ENCODE measurements around the gene B4GALNT4.
"Not testable (repeated sequence)": the region's sequence is repeated elsewhere in the genome, so short reads cannot be mapped to it uniquely, and the experiment has no call there.

B4GALNT4 gene

DNA sequence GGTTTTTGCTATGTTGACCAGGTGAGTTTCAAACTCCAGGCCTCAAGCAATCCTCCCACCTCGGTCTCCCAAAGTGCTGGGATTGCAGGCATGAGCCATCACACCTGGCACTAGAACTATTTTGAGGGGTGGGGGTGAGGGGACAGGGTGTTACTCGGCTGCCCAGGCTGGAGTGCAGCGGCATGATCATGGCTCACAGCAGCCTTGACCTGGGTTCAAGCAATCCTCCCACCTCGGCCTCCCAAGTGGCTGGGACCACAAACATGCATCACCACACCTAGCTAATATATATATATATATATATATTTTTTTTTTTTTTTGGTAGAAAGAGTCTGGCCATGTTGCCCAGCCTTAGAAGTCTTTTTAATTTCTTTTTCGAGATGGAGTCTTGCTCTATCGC lies 31.6 kb upstream of the B4GALNT4 start:
- Histone ChIP-seq H3K9ac (ENCODE audit: low read depth, low read length) (no peak overlapping the region), H3K4me3 (ENCODE audit: low read length) (no peak overlapping the region), H3K27me3 (ENCODE audit: insufficient read depth, low read length) (no peaks in the 10 kb centered on the region), H3K9me3 (ENCODE audit: insufficient read depth, low read depth, low read length) (peaks cover 5% of the 10 kb centered on the region), H3K4me1 (ENCODE audit: insufficient read depth, low read length) (peaks cover 37% of the 10 kb centered on the region), H3K36me3 (ENCODE audit: insufficient read depth, low read depth, low read length) (no peaks in the 10 kb centered on the region), H3K27ac (ENCODE audit: low read length) (no peak overlapping the region)

DNA sequence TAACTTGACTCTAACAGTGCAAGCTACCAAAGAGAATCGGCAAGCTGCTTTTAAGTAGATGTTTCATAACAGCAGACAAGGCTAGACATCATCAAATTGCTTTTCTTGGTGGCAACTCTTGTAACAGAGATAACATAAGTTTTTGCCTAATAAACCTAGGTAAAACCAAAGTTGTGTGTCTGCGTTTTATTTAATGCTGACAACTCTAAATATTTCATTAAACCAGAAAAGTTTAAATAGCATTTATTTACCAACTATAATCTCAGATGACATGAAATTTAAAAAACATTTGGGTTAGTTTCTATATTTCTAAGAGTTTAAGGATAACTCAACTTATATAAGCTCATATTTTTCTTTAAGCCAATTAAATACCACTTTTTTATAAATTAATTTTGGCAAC lies 29.3 kb upstream of the B4GALNT4 start:
- Histone ChIP-seq H3K4me3 (ENCODE audit: low read length) (peak overlapping the region; percentile 3; the same call in 1 of the 2 replicates), H3K36me3 (ENCODE audit: insufficient read depth, low read depth, low read length) (no peaks in the 10 kb centered on the region), H3K27me3 (ENCODE audit: insufficient read depth, low read length) (no peaks in the 10 kb centered on the region), H3K27ac (ENCODE audit: low read length) (peak overlapping the region; percentile 19), H3K4me1 (ENCODE audit: insufficient read depth, low read length) (peaks cover 30% of the 10 kb centered on the region), H3K9ac (ENCODE audit: low read depth, low read length) (peak overlapping the region; percentile 29; the same call in 1 of the 2 replicates), H3K9me3 (ENCODE audit: insufficient read depth, low read depth, low read length) (no peaks in the 10 kb centered on the region)

DNA sequence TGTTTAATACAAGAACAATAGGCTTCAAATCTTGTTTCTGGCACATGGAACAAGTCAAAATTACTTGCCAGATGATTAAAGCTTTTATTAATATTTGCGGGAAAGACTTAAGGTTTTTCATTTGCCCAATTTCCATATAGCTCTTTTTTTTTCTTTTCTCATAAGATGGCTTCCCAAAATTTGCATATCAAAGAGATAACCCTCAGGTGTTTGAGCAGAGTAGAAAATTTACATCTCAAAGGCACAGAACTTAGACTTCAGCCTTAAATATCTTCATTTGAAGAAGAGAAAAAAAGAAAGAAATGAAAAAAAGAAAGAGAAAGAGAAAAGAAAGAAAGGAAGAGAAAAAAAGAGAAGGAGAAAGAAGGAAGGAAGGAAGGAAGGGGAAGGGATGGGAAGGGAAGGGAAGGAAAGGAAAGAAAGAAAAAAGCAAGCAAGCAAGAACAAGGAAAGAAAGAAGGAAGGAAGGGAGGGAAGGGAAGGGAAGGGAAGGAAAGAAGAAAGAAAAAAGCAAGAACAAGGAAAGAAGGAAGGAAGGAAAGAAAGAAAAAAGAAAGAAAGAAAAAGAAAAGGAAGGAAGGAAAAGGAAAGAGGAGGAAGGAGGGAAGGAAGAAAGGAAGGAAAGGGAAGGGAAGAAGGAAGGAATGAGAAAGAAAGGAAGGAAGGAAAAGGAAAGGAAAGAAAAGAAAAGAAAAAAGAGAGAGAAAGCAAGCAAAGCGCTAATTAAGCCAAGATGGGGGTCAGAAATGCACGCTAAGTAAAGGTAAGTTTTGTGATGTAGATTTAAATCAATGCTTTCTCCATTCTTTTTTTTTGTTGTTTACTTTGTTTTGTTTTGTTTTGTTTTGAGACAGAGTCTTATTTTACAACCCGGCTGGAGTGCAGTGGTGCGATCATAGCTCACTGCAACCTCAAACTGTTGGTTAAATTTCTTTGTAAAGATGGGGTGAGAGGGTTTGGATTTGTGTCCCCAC lies 28.5 kb upstream of the B4GALNT4 start:
- Histone ChIP-seq H3K4me1 (ENCODE audit: insufficient read depth, low read length) (peaks cover 26% of the 10 kb centered on the region), H3K27me3 (ENCODE audit: insufficient read depth, low read length) (no peaks in the 10 kb centered on the region), H3K36me3 (ENCODE audit: insufficient read depth, low read depth, low read length) (no peaks in the 10 kb centered on the region), H3K4me3 (ENCODE audit: low read length) (peak overlapping the region; percentile 3; the same call in 1 of the 2 replicates), H3K9ac (ENCODE audit: low read depth, low read length) (peak overlapping the region; percentile 29; the same call in 1 of the 2 replicates), H3K9me3 (ENCODE audit: insufficient read depth, low read depth, low read length) (no peaks in the 10 kb centered on the region), H3K27ac (ENCODE audit: low read length) (peak overlapping the region; percentile 19)

DNA sequence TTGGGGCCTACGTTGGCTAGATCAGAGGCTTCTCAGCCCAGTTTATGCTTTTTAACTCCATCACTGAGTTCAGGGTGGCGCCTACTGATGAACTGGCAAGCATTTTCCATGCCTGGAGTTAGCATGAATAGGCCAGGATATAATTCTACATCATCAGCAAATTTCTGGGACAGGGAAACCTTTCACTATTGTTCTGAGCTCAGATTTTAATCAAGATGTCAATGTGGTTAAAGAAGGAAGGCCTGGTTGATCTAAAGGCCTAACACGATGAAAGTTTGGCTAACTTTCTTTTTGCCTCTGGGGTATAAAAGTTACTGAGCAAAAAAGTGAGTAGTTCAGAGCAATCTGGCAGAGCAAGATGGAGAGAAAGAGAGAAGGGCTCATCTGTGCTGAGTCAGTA lies 27.0 kb upstream of the B4GALNT4 start:
- Histone ChIP-seq H3K4me3 (ENCODE audit: low read length) (no peak overlapping the region), H3K36me3 (ENCODE audit: insufficient read depth, low read depth, low read length) (no peaks in the 10 kb centered on the region), H3K9me3 (ENCODE audit: insufficient read depth, low read depth, low read length) (no peaks in the 10 kb centered on the region), H3K27ac (ENCODE audit: low read length) (no peak overlapping the region), H3K27me3 (ENCODE audit: insufficient read depth, low read length) (no peaks in the 10 kb centered on the region), H3K4me1 (ENCODE audit: insufficient read depth, low read length) (peaks cover 14% of the 10 kb centered on the region; the same call in 1 of the 2 replicates), H3K9ac (ENCODE audit: low read depth, low read length) (peak overlapping the region; percentile 45; the same call in 1 of the 2 replicates)

- Histone ChIP-seq H3K4me3 (ENCODE audit: low read length) (no peak overlapping the region), H3K9ac (ENCODE audit: low read depth, low read length) (no peak overlapping the region), H3K27me3 (ENCODE audit: insufficient read depth, low read length) (no peaks in the 10 kb centered on the region), H3K36me3 (ENCODE audit: insufficient read depth, low read depth, low read length) (no peaks in the 10 kb centered on the region), H3K9me3 (ENCODE audit: insufficient read depth, low read depth, low read length) (no peaks in the 10 kb centered on the region), H3K27ac (ENCODE audit: low read length) (no peak overlapping the region), H3K4me1 (ENCODE audit: insufficient read depth, low read length) (peaks cover 12% of the 10 kb centered on the region; the same call in 1 of the 2 replicates)
These were observed 24.3 kb upstream of the B4GALNT4 start for GRCh38 chr11:344836-345578.

- Histone ChIP-seq H3K9ac (ENCODE audit: low read depth, low read length) (no peak overlapping the region), H3K9me3 (ENCODE audit: insufficient read depth, low read depth, low read length) (no peaks in the 10 kb centered on the region), H3K27ac (ENCODE audit: low read length) (no peak overlapping the region), H3K4me3 (ENCODE audit: low read length) (no peak overlapping the region), H3K36me3 (ENCODE audit: insufficient read depth, low read depth, low read length) (no peaks in the 10 kb centered on the region), H3K4me1 (ENCODE audit: insufficient read depth, low read length) (no peaks in the 10 kb centered on the region; the same call in 1 of the 2 replicates), H3K27me3 (ENCODE audit: insufficient read depth, low read length) (0 out of 2 replicates have a peak, but pooled peaks cover 5% of the 10 kb centered on the region)
These were observed 22.8 kb upstream of the B4GALNT4 start for GRCh38 chr11:346529-346928.

- H3K4me3 ChIP-seq (ENCODE audit: low read length); H3K9ac ChIP-seq (ENCODE audit: low read depth, low read length); H3K36me3 ChIP-seq (ENCODE audit: insufficient read depth, low read depth, low read length); H3K9me3 ChIP-seq (ENCODE audit: insufficient read depth, low read depth, low read length); H3K27ac ChIP-seq (ENCODE audit: low read length); H3K4me1 ChIP-seq (ENCODE audit: insufficient read depth, low read length); H3K27me3 ChIP-seq (ENCODE audit: insufficient read depth, low read length): not testable (repeated sequence)
These were observed 19.9 kb upstream of the B4GALNT4 start for GRCh38 chr11:349270-349954.

GRCh38 chr11:350033-350722 lies 19.1 kb upstream of the B4GALNT4 start:
- H3K27ac ChIP-seq (ENCODE audit: low read length); H3K9ac ChIP-seq (ENCODE audit: low read depth, low read length); H3K4me3 ChIP-seq (ENCODE audit: low read length); H3K4me1 ChIP-seq (ENCODE audit: insufficient read depth, low read length); H3K36me3 ChIP-seq (ENCODE audit: insufficient read depth, low read depth, low read length); H3K9me3 ChIP-seq (ENCODE audit: insufficient read depth, low read depth, low read length); H3K27me3 ChIP-seq (ENCODE audit: insufficient read depth, low read length): not testable (repeated sequence)

- Histone ChIP-seq H3K9me3 (ENCODE audit: insufficient read depth, low read depth, low read length) (no peaks in the 10 kb centered on the region), H3K9ac (ENCODE audit: low read depth, low read length) (no peak overlapping the region), H3K27me3 (ENCODE audit: insufficient read depth, low read length) (0 out of 2 replicates have a peak, but pooled peaks cover 5% of the 10 kb centered on the region), H3K36me3 (ENCODE audit: insufficient read depth, low read depth, low read length) (no peaks in the 10 kb centered on the region), H3K27ac (ENCODE audit: low read length) (no peak overlapping the region), H3K4me3 (ENCODE audit: low read length) (no peak overlapping the region), H3K4me1 (ENCODE audit: insufficient read depth, low read length) (peaks cover 15% of the 10 kb centered on the region; the same call in 1 of the 2 replicates)
These were observed 18.5 kb upstream of the B4GALNT4 start for GRCh38 chr11:350723-351255.

GRCh38 chr11:351411-351810 lies 17.9 kb upstream of the B4GALNT4 start:
- Histone ChIP-seq H3K4me3 (ENCODE audit: low read length) (no peak overlapping the region), H3K9ac (ENCODE audit: low read depth, low read length) (no peak overlapping the region), H3K27me3 (ENCODE audit: insufficient read depth, low read length) (0 out of 2 replicates have a peak, but pooled peaks cover 5% of the 10 kb centered on the region), H3K9me3 (ENCODE audit: insufficient read depth, low read depth, low read length) (no peaks in the 10 kb centered on the region), H3K36me3 (ENCODE audit: insufficient read depth, low read depth, low read length) (no peaks in the 10 kb centered on the region), H3K27ac (ENCODE audit: low read length) (no peak overlapping the region), H3K4me1 (ENCODE audit: insufficient read depth, low read length) (peaks cover 15% of the 10 kb centered on the region; the same call in 1 of the 2 replicates)
